HUES6 (cell line): ENCODE data around the gene CAMSAP3.

Experiments used
- H3K27ac ChIP-seq: 2 replicates; pipeline ENCODE4 v1.7.0; 2013; ENCODE audit warnings: low read depth, mild to moderate bottlenecking, low read length, inconsistent platforms
- H3K27me3 ChIP-seq: 2 replicates; pipeline ENCODE4 v1.6.1; 2013; ENCODE audit warnings: low read length; ENCODE audit not compliant: control insufficient read depth, insufficient read depth
- H3K36me3 ChIP-seq: 2 replicates; pipeline ENCODE4 v1.6.1; 2013; ENCODE audit warnings: low read length; ENCODE audit not compliant: control insufficient read depth, insufficient read depth
- H3K4me1 ChIP-seq: 2 replicates; pipeline ENCODE4 v1.6.1; 2013; ENCODE audit warnings: low read length; ENCODE audit not compliant: control insufficient read depth, insufficient read depth
- H3K4me3 ChIP-seq: 2 replicates; pipeline ENCODE4 v1.5.1; 2013; ENCODE audit warnings: low read depth, low read length
- H3K9ac ChIP-seq: one replicate; pipeline ENCODE4 v1.6.1; 2013; ENCODE audit warnings: mild to moderate bottlenecking, low read length
- H3K9me3 ChIP-seq: 2 replicates; pipeline ENCODE4 v1.6.1; 2013; ENCODE audit warnings: low read depth, low read length; ENCODE audit not compliant: control insufficient read depth, insufficient read depth

Gene CAMSAP3

DNA sequence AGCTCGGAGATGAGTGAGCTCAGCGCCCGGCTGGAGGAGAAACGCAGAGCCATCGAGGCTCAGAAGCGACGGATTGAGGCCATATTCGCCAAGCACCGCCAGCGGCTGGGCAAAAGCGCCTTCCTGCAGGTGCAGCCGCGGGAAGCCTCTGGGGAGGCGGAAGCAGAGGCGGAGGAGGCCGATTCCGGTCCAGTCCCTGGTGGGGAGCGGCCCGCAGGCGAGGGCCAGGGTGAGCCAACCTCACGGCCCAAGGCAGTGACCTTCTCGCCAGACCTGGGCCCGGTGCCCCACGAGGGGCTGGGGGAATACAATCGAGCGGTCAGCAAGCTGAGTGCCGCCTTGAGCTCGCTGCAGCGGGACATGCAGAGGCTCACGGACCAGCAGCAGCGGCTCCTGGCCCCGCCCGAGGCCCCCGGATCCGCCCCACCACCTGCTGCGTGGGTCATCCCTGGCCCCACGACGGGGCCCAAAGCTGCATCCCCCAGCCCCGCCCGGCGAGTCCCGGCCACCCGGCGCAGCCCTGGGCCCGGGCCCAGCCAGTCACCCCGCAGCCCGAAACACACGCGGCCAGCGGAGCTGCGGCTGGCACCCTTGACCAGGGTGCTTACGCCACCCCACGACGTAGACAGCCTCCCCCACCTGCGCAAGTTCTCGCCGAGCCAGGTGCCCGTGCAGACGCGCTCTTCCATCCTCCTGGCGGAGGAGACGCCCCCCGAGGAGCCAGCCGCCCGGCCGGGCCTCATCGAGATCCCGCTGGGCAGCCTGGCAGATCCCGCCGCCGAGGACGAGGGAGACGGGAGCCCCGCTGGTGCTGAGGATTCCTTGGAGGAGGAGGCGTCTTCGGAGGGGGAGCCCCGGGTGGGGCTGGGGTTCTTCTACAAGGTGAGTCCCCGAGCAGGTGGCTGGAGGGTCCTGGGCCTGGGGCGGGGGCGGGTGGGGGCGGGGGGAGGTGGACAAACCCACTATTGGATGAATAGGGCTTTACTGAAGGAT is 16.9 kb downstream of the CAMSAP3 start:
- H3K4me1 ChIP-seq, result no peaks in the 10 kb centered on the region
- no peak overlapping the region for H3K27ac ChIP-seq
- H3K9ac ChIP-seq, result no peak overlapping the region
- H3K4me3 ChIP-seq, result no peak overlapping the region
- H3K27me3 ChIP-seq, result no peaks in the 10 kb centered on the region
- H3K9me3 ChIP-seq, result no peaks in the 10 kb centered on the region
- peaks cover 27% of the 10 kb centered on the region for H3K36me3 ChIP-seq

DNA sequence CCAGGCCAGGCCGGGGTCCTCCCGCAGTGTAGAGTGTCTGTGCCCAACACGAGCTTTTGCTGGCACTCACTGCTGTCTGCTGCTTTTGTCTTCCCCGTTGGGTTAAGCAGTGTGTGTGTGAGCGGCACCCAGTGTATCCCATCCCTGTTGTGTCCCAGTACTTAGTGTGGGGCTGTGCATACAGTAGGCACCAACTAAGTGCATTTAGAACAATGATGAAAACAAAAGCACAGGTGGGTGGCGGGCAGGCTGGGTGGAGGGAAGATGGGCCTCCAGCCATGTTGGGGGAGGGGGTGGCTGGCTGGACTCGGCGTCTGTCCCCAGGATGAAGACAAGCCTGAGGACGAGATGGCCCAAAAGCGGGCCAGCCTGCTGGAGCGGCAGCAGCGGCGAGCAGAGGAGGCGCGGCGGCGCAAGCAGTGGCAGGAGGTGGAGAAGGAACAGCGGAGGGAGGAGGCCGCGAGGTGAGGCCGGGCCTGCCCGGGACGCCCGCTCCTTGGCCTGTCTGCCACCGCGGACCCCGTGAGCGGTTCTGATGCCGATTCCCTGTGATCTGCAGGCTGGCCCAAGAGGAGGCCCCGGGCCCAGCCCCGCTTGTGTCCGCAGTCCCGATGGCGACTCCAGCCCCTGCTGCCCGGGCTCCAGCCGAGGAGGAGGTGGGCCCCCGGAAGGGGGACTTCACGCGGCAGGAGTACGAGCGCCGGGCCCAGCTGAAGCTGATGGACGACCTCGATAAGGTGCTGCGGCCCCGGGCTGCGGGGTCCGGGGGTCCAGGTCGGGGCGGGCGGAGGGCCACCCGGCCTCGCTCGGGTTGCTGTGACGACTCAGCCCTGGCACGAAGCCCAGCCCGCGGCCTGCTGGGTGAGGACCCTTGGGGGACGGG is 19.4 kb downstream of the CAMSAP3 start:
- H3K4me3 ChIP-seq, result no peak overlapping the region
- H3K9ac ChIP-seq, result no peak overlapping the region
- no peaks in the 10 kb centered on the region for H3K4me1 ChIP-seq
- peaks cover 41% of the 10 kb centered on the region for H3K36me3 ChIP-seq
- H3K9me3 ChIP-seq, result no peaks in the 10 kb centered on the region
- H3K27me3 ChIP-seq, result no peaks in the 10 kb centered on the region
- no peak overlapping the region for H3K27ac ChIP-seq

DNA sequence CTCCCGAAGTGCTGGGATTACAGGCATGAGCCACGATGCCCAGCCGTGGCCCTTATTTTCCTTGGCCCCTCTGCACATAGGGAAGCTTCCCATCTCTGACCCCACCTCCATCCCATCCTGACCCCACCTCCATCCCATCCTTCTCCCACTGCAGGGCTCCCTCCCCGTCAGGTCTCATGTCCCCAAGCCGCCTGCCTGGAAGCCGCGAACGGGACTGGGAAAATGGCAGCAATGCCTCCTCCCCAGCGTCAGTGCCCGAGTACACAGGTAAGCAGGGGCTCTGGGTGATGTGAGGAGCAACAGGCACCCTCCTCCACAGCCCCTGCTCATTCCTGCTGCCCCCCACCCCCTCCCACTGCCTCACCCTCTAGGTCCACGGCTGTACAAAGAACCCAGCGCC is 21.5 kb downstream of the CAMSAP3 start:
- Histone ChIP-seq H3K9ac (no peak overlapping the region), H3K27ac (no peak overlapping the region), H3K4me3 (no peak overlapping the region), H3K9me3 (no peaks in the 10 kb centered on the region), H3K36me3 (peaks cover 53% of the 10 kb centered on the region), H3K27me3 (no peaks in the 10 kb centered on the region), H3K4me1 (no peaks in the 10 kb centered on the region)

DNA sequence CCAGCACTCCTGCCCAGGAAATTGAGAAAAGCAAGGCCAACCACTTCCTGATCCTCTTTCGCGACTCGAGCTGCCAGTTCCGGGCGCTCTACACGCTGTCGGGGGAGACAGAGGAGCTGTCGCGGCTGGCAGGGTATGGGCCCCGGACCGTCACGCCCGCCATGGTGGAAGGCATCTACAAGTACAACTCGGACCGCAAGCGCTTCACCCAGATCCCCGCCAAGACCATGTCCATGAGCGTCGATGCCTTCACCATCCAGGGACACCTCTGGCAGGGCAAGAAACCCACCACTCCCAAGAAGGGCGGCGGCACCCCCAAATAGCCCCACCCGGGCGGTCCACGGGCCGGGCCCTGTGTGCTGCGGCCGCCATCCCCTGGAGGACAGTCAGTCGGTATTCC is 22.1 kb downstream of the CAMSAP3 start:
- Histone ChIP-seq H3K4me3 (no peak overlapping the region), H3K27ac (no peak overlapping the region), H3K4me1 (no peaks in the 10 kb centered on the region), H3K9me3 (no peaks in the 10 kb centered on the region), H3K27me3 (no peaks in the 10 kb centered on the region), H3K36me3 (peaks cover 59% of the 10 kb centered on the region), H3K9ac (no peak overlapping the region)

DNA sequence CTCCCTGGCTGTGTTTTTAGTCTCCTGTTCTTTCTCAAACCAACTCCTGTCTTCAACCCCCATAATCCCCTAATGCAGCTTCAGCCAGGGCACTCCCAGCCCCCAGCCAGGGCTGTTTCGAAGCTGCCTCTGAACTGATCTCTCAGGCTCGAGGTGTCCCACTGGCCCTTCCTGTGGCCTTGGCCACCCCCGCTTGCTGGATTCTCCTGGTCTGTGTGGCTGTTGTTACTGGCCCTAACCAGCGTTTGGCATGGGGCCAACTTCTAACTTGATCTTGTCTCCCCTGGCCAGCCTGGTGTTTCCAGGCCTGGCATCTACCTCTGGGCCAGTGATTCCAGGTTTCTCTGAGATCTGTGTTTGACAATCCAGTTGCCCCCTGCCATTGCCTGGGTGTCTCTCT is 22.7 kb downstream of the CAMSAP3 start:
- H3K4me1 ChIP-seq, result no peaks in the 10 kb centered on the region
- H3K4me3 ChIP-seq, result no peak overlapping the region
- H3K36me3 ChIP-seq, result peaks cover 64% of the 10 kb centered on the region
- no peaks in the 10 kb centered on the region for H3K27me3 ChIP-seq
- H3K9ac ChIP-seq, result no peak overlapping the region
- no peaks in the 10 kb centered on the region for H3K9me3 ChIP-seq
- no peak overlapping the region for H3K27ac ChIP-seq

DNA sequence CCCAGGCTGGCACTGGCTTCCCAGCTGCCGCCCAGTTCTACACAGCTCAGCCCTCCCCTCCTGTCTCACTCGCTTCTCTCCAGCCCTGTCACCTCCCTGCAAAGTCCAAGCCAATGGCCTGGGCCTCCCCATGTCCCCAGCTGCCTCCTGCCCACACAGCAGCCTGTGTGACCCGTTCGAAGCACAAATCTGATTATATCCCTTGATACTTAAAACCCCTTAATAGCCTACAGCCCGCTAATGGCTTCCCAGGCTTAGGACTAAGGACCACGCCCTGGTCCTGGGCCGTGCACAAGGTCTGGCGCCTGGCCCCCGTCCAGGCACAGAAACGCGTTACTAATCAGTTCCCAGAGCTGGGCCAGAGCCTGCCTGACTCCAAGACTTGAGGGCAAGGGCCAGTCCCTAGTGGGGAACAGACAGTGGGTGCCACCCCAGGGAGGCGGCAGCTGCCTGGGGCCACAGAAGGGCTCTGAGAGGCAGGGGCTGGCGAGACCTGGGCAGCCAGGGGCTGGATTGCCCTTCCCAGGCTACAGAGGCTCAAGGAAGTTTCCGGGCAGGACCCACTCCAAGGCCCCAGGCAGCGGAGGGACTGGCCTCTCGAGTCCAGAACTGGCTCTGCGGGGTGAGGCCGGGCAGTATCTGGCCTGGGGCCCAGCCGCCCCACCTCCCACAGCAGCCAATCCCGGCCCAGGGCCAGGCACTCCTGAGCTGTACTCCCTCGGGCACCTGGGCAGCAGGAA is 23.3 kb downstream of the CAMSAP3 start:
- no peaks in the 10 kb centered on the region for H3K4me1 ChIP-seq
- H3K9ac ChIP-seq, result no peak overlapping the region
- H3K36me3 ChIP-seq, result peaks cover 64% of the 10 kb centered on the region
- H3K27me3 ChIP-seq, result no peaks in the 10 kb centered on the region
- H3K9me3 ChIP-seq, result no peaks in the 10 kb centered on the region
- H3K4me3 ChIP-seq, result no peak overlapping the region
- no peak overlapping the region for H3K27ac ChIP-seq

DNA sequence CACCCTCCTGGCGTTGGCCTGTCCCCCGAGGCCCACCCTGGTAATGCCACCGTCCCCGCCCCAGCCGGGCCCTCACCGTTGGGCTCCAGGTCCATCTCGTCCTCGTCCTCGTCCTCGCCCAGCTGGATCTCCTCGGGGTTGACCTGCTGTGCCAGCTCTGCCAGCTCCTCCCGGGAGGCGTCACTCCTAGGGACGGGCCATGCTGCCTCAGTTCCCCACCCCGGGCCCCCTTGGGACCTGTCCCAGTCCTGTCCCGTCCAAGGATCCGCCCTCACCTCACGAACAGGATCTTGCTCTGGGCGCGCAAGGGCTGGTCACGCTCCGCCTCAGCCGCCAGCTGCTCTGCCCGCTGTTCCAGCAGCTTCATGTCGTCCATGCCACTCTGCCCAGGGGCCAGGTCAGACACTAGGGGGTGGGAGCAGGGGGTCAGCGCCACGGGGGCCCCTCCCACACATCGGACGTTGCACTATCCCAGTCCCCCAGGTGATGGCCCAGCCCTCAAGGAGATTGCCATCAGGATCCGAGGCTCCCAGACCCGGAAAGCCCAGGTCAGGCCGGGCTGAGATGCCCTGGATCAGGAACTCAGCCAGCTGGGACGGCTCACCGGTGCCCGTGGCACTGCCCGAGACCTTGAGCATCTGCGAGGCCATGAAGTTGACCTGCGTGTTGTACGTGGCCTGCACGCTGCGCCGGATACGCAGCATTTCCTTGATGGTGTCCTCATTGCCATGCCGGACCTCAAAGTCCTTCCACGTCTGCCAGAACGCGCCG is 24.2 kb downstream of the CAMSAP3 start:
- peaks cover 72% of the 10 kb centered on the region for H3K36me3 ChIP-seq
- no peak overlapping the region for H3K4me3 ChIP-seq
- H3K27me3 ChIP-seq, result no peaks in the 10 kb centered on the region
- no peak overlapping the region for H3K9ac ChIP-seq
- no peaks in the 10 kb centered on the region for H3K9me3 ChIP-seq
- no peaks in the 10 kb centered on the region for H3K4me1 ChIP-seq
- H3K27ac ChIP-seq, result no peak overlapping the region

DNA sequence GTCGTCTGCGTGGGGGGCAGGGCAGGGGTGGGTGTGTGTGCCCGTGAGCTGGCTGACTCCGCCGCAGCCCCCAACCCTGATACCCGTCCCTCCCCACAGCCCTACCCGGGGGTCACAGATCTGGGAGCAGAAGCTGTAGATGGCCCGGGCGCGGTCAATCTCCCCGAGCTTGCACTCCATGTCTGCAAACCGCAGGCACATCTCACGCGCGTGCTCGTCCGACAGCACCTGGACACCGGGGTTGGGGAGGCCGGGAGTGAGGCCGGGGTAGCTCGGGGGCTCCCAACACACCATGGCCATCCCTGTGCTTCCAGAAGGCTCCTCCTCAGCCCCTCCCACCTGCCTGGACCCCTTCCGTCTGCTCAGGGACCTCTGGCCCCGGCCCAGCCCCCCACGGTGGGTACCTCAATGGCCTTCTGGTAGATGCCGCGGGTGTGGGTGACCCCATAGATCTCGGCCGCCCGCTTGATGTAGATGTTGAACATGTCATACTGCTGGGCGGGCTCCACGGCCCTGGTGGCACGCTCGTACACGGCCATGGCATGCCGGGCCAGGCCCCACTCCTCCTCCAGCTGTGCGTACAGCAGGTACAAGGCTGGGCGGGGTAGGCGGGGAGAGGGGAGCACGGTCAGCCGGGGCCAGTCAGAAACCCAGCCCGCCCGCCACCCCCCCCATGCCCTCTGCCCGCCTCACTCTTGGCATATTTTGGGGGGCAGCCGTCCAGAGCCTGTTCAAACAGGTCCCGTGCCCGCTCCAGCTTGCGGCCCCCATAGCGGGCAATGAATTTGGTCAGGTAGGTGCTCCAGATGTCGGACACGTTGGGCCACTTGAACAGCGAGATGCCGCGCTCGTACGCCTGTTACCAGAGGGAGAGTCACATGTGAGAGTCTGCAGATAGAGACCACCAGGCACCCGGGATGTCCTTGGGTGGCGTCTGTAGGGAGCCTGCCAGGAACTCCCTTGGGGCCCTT is 25.1 kb downstream of the CAMSAP3 start:
- Histone ChIP-seq H3K27me3 (no peaks in the 10 kb centered on the region), H3K36me3 (peaks cover 80% of the 10 kb centered on the region), H3K4me1 (no peaks in the 10 kb centered on the region), H3K4me3 (no peak overlapping the region), H3K27ac (no peak overlapping the region), H3K9me3 (no peaks in the 10 kb centered on the region), H3K9ac (no peak overlapping the region)

DNA sequence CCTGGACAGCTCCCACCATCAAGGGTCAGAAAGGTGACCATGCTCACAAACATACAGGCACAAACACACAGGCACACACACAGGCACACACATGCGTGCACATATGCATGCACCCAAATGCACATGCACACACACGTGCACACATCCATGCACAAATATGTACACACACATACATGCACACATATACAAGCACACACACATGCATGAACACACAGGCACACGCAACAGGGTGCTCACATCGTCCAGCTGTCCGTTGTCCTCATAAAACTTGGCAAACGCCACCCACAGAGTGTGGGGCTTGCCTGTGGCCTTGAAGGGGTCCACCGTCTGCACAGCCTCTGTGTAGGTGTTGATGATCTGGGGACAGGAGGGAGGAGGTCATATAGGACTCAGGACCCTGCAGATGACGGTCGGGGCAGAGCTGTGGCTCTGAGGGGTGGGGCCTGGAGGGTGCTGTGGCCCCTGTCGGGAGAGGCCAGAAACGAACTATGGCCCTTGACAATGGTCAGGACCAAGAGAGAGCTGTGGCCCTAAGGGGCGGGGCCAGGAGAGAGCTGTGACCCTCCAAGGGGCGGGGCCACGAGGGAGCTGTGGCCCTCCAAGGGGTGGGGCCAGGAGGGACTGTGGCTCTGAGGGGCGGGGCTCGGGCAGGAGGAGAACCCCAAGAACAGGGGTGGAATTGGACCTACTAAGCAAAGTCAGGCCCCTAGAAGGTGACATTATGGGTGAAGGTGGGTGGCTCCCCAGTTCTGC is 27.4 kb downstream of the CAMSAP3 start:
- H3K4me3 ChIP-seq, result no peak overlapping the region
- no peaks in the 10 kb centered on the region for H3K9me3 ChIP-seq
- no peak overlapping the region for H3K9ac ChIP-seq
- no peaks in the 10 kb centered on the region for H3K27me3 ChIP-seq
- no peak overlapping the region for H3K27ac ChIP-seq
- H3K4me1 ChIP-seq, result no peaks in the 10 kb centered on the region
- peaks cover 83% of the 10 kb centered on the region for H3K36me3 ChIP-seq
